ENCODE measurements around the gene NTMT1. TPM values are rescaled to one million over a fixed set of nuclear protein-coding genes. Genes with fewer than 3 reads are reported as not detected.

The NTMT1 gene
- total and polyA plus RNA-seq, 2 donors: 23.9 to 33.2 TPM

- Histone ChIP-seq H3K4me1 (ENCODE audit: control insufficient read depth in 2 of 2, insufficient read depth in 2 of 2, low read length in 2 of 2) (no peaks in the 10 kb centered on the region), H3K4me3 (ENCODE audit: low read length in 2 of 2) (no peak overlapping the region), H3K36me3 (ENCODE audit: control insufficient read depth in 2 of 2, insufficient read depth in 2 of 2, low read length in 1 of 2) (no peaks in the 10 kb centered on the region), H3K9me3 (ENCODE audit: control insufficient read depth in 2 of 2, insufficient read depth in 1 of 2, low read length in 1 of 2) (no peaks in the 10 kb centered on the region), H3K27me3 (ENCODE audit: control insufficient read depth in 2 of 2, insufficient read depth in 1 of 2, low read length in 1 of 2) (peaks cover 0 to 14% of the 10 kb centered on the region in 2 donors), H3K27ac (ENCODE audit: low read depth in 1 of 2, low read length in 1 of 2) (no peak overlapping the region)
- 90% methylated on average over 15 of the region's 15 CpGs for WGBS
- no peak for DNase-seq (ENCODE audit: low read depth in 6 of 9, low spot score in 9 of 9)
Observed at GRCh38 chr9:129685220-129685932, 59.4 kb downstream of the NTMT1 start.

Other genes with a start within 250 kb of the NTMT1 start
- 0.05 TPM for gene C9orf50, start 5.1 kb upstream of the NTMT1 start, total RNA-seq
- 0.23 TPM for gene C9orf50, start 5.1 kb upstream of the NTMT1 start, polyA plus RNA-seq
- 8.8 TPM for gene ASB6, start 16.0 kb downstream of the NTMT1 start, total RNA-seq
- gene ASB6, start 16.0 kb downstream of the NTMT1 start, polyA plus RNA-seq: 20.5 TPM
- 1.3 TPM for gene PRRX2, start 39.5 kb downstream of the NTMT1 start, total RNA-seq
- 3.8 TPM for gene PRRX2, start 39.5 kb downstream of the NTMT1 start, polyA plus RNA-seq
- 11.1 TPM for gene PTGES, start 126.9 kb downstream of the NTMT1 start, total RNA-seq
- gene PTGES, start 126.9 kb downstream of the NTMT1 start, polyA plus RNA-seq: 7.8 TPM
- 15.5 TPM for gene TOR1B, start 177.0 kb downstream of the NTMT1 start, total RNA-seq
- 17.9 TPM for gene TOR1B, start 177.0 kb downstream of the NTMT1 start, polyA plus RNA-seq
- gene TOR1A, start 198.0 kb downstream of the NTMT1 start, total RNA-seq: 28.6 TPM
- gene TOR1A, start 198.0 kb downstream of the NTMT1 start, polyA plus RNA-seq: 30.0 TPM
- gene C9orf78, start 209.1 kb downstream of the NTMT1 start, total RNA-seq: 76.8 TPM
- gene C9orf78, start 209.1 kb downstream of the NTMT1 start, polyA plus RNA-seq: 95.0 TPM
- gene USP20, start 209.3 kb downstream of the NTMT1 start, total RNA-seq: 30.4 TPM
- gene USP20, start 209.3 kb downstream of the NTMT1 start, polyA plus RNA-seq: 175 TPM